IMR-90 (cell line): ENCODE measurements around the gene TNFRSF13B. TPM values are rescaled to one million over a fixed set of nuclear protein-coding genes. Genes with fewer than 3 reads are reported as not detected.

Experiments
- ATAC-seq: fragments of 200-7000 bp; cut with Tn5 transposase; 2 replicates; pipeline ENCODE4 v1.9.1; 2020; ENCODE audit warnings: low read depth, mild to moderate bottlenecking, moderate library complexity
- BruUV-seq: library from RNA; stranded (reverse); fragments of 400-500 nt; replicated peaks from 2 replicates; lab custom pipeline; 2021; lab: Mats Ljungman, UMichigan
- CTCF ChIA-PET: fragments of 300-600 bp; formaldehyde crosslinking; extraction: SDS; loops from one replicate; lab custom pipeline; 2021; ENCODE audit warnings: antibody characterized with exemption; lab: Yijun Ruan, JAX
- POLR2A ChIA-PET: fragments of 300-600 bp; sonication (Branson Sonifier 250); formaldehyde crosslinking; loops from one replicate; lab custom pipeline; 2022; ENCODE audit warnings: antibody characterized with exemption; ENCODE audit not compliant: unreplicated experiment; lab: Charles Lee
- DNase-seq: peaks from one replicate; pipeline ENCODE4 v3.0.0; 2013
- H2AFZ ChIP-seq: replicated peaks from 2 replicates; pipeline ENCODE3; 2013; ENCODE audit warnings: low read length, mild to moderate bottlenecking; ENCODE audit not compliant: poor library complexity
- H2AK5ac ChIP-seq: 2 replicates; pipeline ENCODE4 v1.6.1; 2013; ENCODE audit warnings: low read depth, low read length, inconsistent platforms
- H2AK9ac ChIP-seq: replicated peaks from 2 replicates; pipeline ENCODE3; 2013; ENCODE audit warnings: mild to moderate bottlenecking, low read depth, low read length, moderate library complexity; ENCODE audit not compliant: poor library complexity
- H2BK120ac ChIP-seq: 2 replicates; pipeline ENCODE4 v1.6.1; 2013; ENCODE audit warnings: low read depth, low read length, inconsistent platforms
- H2BK15ac ChIP-seq: 3 replicates; pipeline ENCODE4 v1.6.1; 2013; ENCODE audit warnings: low read depth, low read length, inconsistent platforms
- H2BK20ac ChIP-seq: 2 replicates; pipeline ENCODE4 v1.6.1; 2013; ENCODE audit warnings: low read depth, mild to moderate bottlenecking, inconsistent platforms, low read length, moderate library complexity
- H2BK5ac ChIP-seq: 2 replicates; pipeline ENCODE4 v1.6.1; 2013; ENCODE audit warnings: mild to moderate bottlenecking, low read depth, low read length, inconsistent platforms; ENCODE audit not compliant: poor library complexity, severe bottlenecking
- H3K14ac ChIP-seq: replicated peaks from 2 replicates; pipeline ENCODE4 v1.6.1; 2013; ENCODE audit warnings: low read depth, low read length, inconsistent platforms
- H3K18ac ChIP-seq: 2 replicates; pipeline ENCODE4 v1.6.1; 2013; ENCODE audit warnings: low read depth, low read length, control low read depth
- H3K23ac ChIP-seq: 2 replicates; pipeline ENCODE4 v1.6.1; 2013; ENCODE audit warnings: low read depth, low read length, inconsistent platforms
- H3K27ac ChIP-seq: 2 replicates; pipeline ENCODE4 v1.5.1; 2013; ENCODE audit warnings: mild to moderate bottlenecking, control low read depth, low read length; ENCODE audit not compliant: insufficient read depth
- H3K27me3 ChIP-seq: 2 replicates; pipeline ENCODE4 v1.6.1; 2013; ENCODE audit warnings: low read length; ENCODE audit not compliant: control insufficient read depth, insufficient read depth
- H3K36me3 ChIP-seq: 2 replicates; pipeline ENCODE4 v1.6.1; 2013; ENCODE audit warnings: low read length, mixed read lengths; ENCODE audit not compliant: control insufficient read depth, insufficient read depth
- H3K4ac ChIP-seq: 2 replicates; pipeline ENCODE4 v1.6.1; 2013; ENCODE audit warnings: low read depth, low read length, inconsistent platforms
- H3K4me1 ChIP-seq: 2 replicates; pipeline ENCODE4 v1.6.1; 2013; ENCODE audit warnings: low read length, mixed read lengths; ENCODE audit not compliant: control insufficient read depth, insufficient read depth
- H3K4me2 ChIP-seq: 2 replicates; pipeline ENCODE4 v1.6.1; 2013; ENCODE audit warnings: low read depth, mild to moderate bottlenecking, control low read depth, low read length, moderate library complexity
- H3K4me3 ChIP-seq: 2 replicates; pipeline ENCODE4 v1.5.1; 2013; ENCODE audit warnings: low read depth, mild to moderate bottlenecking, control low read depth, low read length, moderate library complexity; ENCODE audit not compliant: insufficient read depth
- H3K56ac ChIP-seq: 2 replicates; pipeline ENCODE4 v1.6.1; 2013; ENCODE audit warnings: low read length, inconsistent platforms; ENCODE audit not compliant: insufficient read depth; ENCODE audit errors: extremely low read depth
- H3K79me1 ChIP-seq, 2 experiments: 2 replicates each; pipeline ENCODE4 v1.6.1; 2013; ENCODE audit warnings: low read length in 2 of 2, inconsistent platforms in 1 of 2, low read depth in 1 of 2
- H3K9ac ChIP-seq: 2 replicates; pipeline ENCODE4 v1.6.1; 2013; ENCODE audit warnings: low read depth, low read length, control low read depth
- H3K9me1 ChIP-seq: 2 replicates; pipeline ENCODE4 v1.6.1; 2013; ENCODE audit warnings: low read length, inconsistent platforms; ENCODE audit not compliant: insufficient read depth
- H3K9me3 ChIP-seq: 2 replicates; pipeline ENCODE4 v1.6.1; 2013; ENCODE audit warnings: low read length; ENCODE audit not compliant: control insufficient read depth, insufficient read depth
- H4K20me1 ChIP-seq: 2 replicates; pipeline ENCODE4 v1.6.1; 2013; ENCODE audit warnings: low read length, inconsistent platforms; ENCODE audit not compliant: insufficient read depth
- H4K5ac ChIP-seq: 2 replicates; pipeline ENCODE4 v1.6.1; 2013; ENCODE audit warnings: mild to moderate bottlenecking, low read depth, low read length, control low read depth
- H4K8ac ChIP-seq, 2 experiments: 2 replicates each; pipeline ENCODE4 v1.6.1; 2013; ENCODE audit warnings: low read depth in 2 of 2, low read length in 2 of 2, control low read depth in 1 of 2, inconsistent platforms in 1 of 2
- H4K91ac ChIP-seq: 2 replicates; pipeline ENCODE4 v1.6.1; 2013; ENCODE audit warnings: low read depth, low read length, inconsistent platforms; ENCODE audit not compliant: insufficient read depth
- BHLHE40 ChIP-seq: fragments of 150-350 bp; IDR thresholded peaks from 2 replicates; pipeline ENCODE4 v1.6.1; 2016; ENCODE audit warnings: mild to moderate bottlenecking, low read depth, low read length
- CEBPB ChIP-seq: IDR thresholded peaks from 2 replicates; pipeline ENCODE4 v1.6.1; 2012; ENCODE audit warnings: low read depth, low read length, improper control_type of control experiment
- CHD1 ChIP-seq: IDR thresholded peaks from 2 replicates; pipeline ENCODE4 v1.6.1; 2012; ENCODE audit warnings: low read depth, low read length, improper control_type of control experiment
- CTCF ChIP-seq: conservative IDR thresholded peaks from 2 replicates; pipeline ENCODE4 v1.5.1; 2012; ENCODE audit warnings: mild to moderate bottlenecking, low read depth, low read length, improper control_type of control experiment
- ELK1 ChIP-seq: fragments of 150-350 bp; IDR thresholded peaks from 2 replicates; pipeline ENCODE4 v1.6.1; 2016; ENCODE audit warnings: low read depth, mild to moderate bottlenecking, low read length, moderate library complexity, borderline replicate concordance
- FOS ChIP-seq: fragments of 150-350 bp; IDR thresholded peaks from 2 replicates; pipeline ENCODE4 v1.6.1; 2016; ENCODE audit warnings: low read depth, low read length
- MAFK ChIP-seq: IDR thresholded peaks from 2 replicates; pipeline ENCODE4 v1.6.1; 2012; ENCODE audit warnings: low read depth, low read length, improper control_type of control experiment
- MAZ ChIP-seq: IDR thresholded peaks from 2 replicates; pipeline ENCODE4 v1.6.1; 2012; ENCODE audit warnings: low read depth, mild to moderate bottlenecking, low read length, improper control_type of control experiment, moderate library complexity, borderline replicate concordance
- MXI1 ChIP-seq: IDR thresholded peaks from 2 replicates; pipeline ENCODE4 v1.6.1; 2012; ENCODE audit warnings: low read depth, mild to moderate bottlenecking, low read length, moderate library complexity, borderline replicate concordance
- NFE2L2 ChIP-seq: fragments of 150-350 bp; IDR thresholded peaks from 2 replicates; pipeline ENCODE4 v1.6.1; 2016; ENCODE audit warnings: low read depth, mild to moderate bottlenecking, low read length
- POLR2A ChIP-seq: IDR thresholded peaks from 2 replicates; pipeline ENCODE4 v1.6.1; 2012; ENCODE audit warnings: mild to moderate bottlenecking, low read depth, low read length
- RAD21 ChIP-seq: IDR thresholded peaks from 2 replicates; pipeline ENCODE4 v1.6.1; 2012; ENCODE audit warnings: low read length, improper control_type of control experiment
- RCOR1 ChIP-seq: IDR thresholded peaks from 2 replicates; pipeline ENCODE4 v1.6.1; 2012; ENCODE audit warnings: mild to moderate bottlenecking, low read length, improper control_type of control experiment; ENCODE audit not compliant: insufficient replicate concordance
- RFX5 ChIP-seq: IDR thresholded peaks from 2 replicates; pipeline ENCODE4 v1.8.0; 2012; ENCODE audit warnings: low read depth, mild to moderate bottlenecking, low read length, moderate library complexity
- SMC3 ChIP-seq: fragments of 150-350 bp; IDR thresholded peaks from 2 replicates; pipeline ENCODE4 v1.6.1; 2016; ENCODE audit warnings: low read depth, mild to moderate bottlenecking, antibody characterized with exemption, low read length, moderate library complexity
- USF2 ChIP-seq: fragments of 150-350 bp; IDR thresholded peaks from 2 replicates; pipeline ENCODE4 v1.6.1; 2017; ENCODE audit warnings: mild to moderate bottlenecking, antibody characterized with exemption, low read length, low read depth
- WGBS, 2 experiments: methylation state at CpG; one replicate each; pipeline versions ENCODE4 v1.1.5 to v1.1.7; 2013; ENCODE audit warnings: missing lambda C conversion rate in 2 of 2; ENCODE audit not compliant: insufficient read length in 1 of 2; ENCODE audit errors: extremely low coverage in 2 of 2; 5-methylcytosine and 5-hydroxymethylcytosine counted together
- dilution Hi-C: fragments of 300-500 bp; cut with HindIII; formaldehyde crosslinking; loops from one replicate; pipeline ENCODE4 v1.14.3; 2018; ENCODE audit warnings: low sequenced_read_pairs; ENCODE audit not compliant: unreplicated experiment
- in situ Hi-C: fragments of 300-500 bp; cut with MboI; formaldehyde crosslinking; loops from 3 replicates; pipeline ENCODE4 v1.14.3; 2019; ENCODE audit warnings: low sequenced_read_pairs, inconsistent platforms, mixed read lengths
- intact Hi-C: fragments of 100-400 bp; cut with micrococcal nuclease; formaldehyde crosslinking; loops from 2 replicates; pipeline ENCODE4 v1.10.0; 2022
- polyA plus RNA-seq, 3 experiments: library from polyadenylated mRNA; depleted of rRNA; stranded (reverse); fragments of >200 nt; gene quantifications; 2 replicates each; pipeline ENCODE4 v1.2.3, GENCODE V29; 2012; ENCODE audit warnings: low replicate concordance in 1 of 3
- total RNA-seq: library from RNA; depleted of rRNA; stranded (reverse); fragments of >200 nt; gene quantifications from 2 replicates; pipeline ENCODE4 v1.2.3, GENCODE V29; 2012

TNFRSF13B gene
- total and polyA plus RNA-seq, 2 of the 4 experiments (the other 2 are of a cell fraction) = not detected

- H4K91ac ChIP-seq = no peak overlapping the region
- BruUV-seq = no TSS peak
- no peak overlapping the region for H2AK5ac ChIP-seq
- H4K5ac ChIP-seq = no peak overlapping the region
- H3K4me1 ChIP-seq = no peaks in the 10 kb centered on the region
- no peaks in the 10 kb centered on the region for H3K79me1 ChIP-seq
- DNase-seq = no peak
- dilution Hi-C loops (no loop called here), in situ Hi-C loops (no loop called here), intact Hi-C loops (loop anchor here (1.0 kb wide), 1 partner anchor 75 kb away; no protein-coding TSS in a partner anchor)
- ATAC-seq = no peak
- H2BK15ac ChIP-seq = no peak overlapping the region
- no peaks in the 10 kb centered on the region for H4K20me1 ChIP-seq
- H3K9me3 ChIP-seq = no peaks in the 10 kb centered on the region
- H2BK5ac ChIP-seq = no peak overlapping the region
- H3K23ac ChIP-seq = no peak overlapping the region
- CTCF ChIA-PET = interaction anchor here (0.6 kb wide), 1 partner anchor 692 kb away, joined by 4 read pairs; no protein-coding TSS in a partner anchor
- H3K4me2 ChIP-seq = no peak overlapping the region
- no peak overlapping the region for H3K9ac ChIP-seq
- no peak overlapping the region for H3K4ac ChIP-seq
- H3K14ac ChIP-seq = no peak overlapping the region
- H3K36me3 ChIP-seq = no peaks in the 10 kb centered on the region
- H3K9me1 ChIP-seq = no peaks in the 10 kb centered on the region
- H3K56ac ChIP-seq = no peak overlapping the region
- peaks cover 36% of the 10 kb centered on the region for H3K27me3 ChIP-seq
- H3K27ac ChIP-seq = no peak overlapping the region
- H2BK120ac ChIP-seq = no peak overlapping the region
- H3K18ac ChIP-seq = no peak overlapping the region
- H2BK20ac ChIP-seq = no peak overlapping the region
- no peak for TF ChIP-seq RFX5
- TF ChIP-seq NFE2L2 = no peak
- no peak for TF ChIP-seq RCOR1
- no peak for TF ChIP-seq RAD21
- no peak for TF ChIP-seq ELK1
- no peak for TF ChIP-seq SMC3
- TF ChIP-seq MAFK = no peak
- no peak for TF ChIP-seq CHD1
- no peak for TF ChIP-seq MAZ
- no peak for TF ChIP-seq MXI1
- TF ChIP-seq BHLHE40 = no peak
- TF ChIP-seq CTCF = no peak
- TF ChIP-seq FOS = no peak
- no peak for TF ChIP-seq CEBPB
- TF ChIP-seq POLR2A = no peak
- TF ChIP-seq USF2 = no peak
- H2AK9ac ChIP-seq = no peak overlapping the region
- H4K8ac ChIP-seq = no peak overlapping the region
- 58% methylated on average over 2 of the region's 5 CpGs; no CpG with 5 or more reads in 1 of the 2 experiments for WGBS, 2 experiments
- peak overlapping the region; percentile 43 for H2AFZ ChIP-seq
- POLR2A ChIA-PET = no interaction called here
- no peak overlapping the region for H3K4me3 ChIP-seq
Measured at GRCh38 chr17:16916557-16916920, 55.4 kb downstream of the TNFRSF13B start.
